NCI-H2171 (cell line): Measurements from ENCODE around the gene BEST1.
"Not testable (repeated sequence)": the region's sequence is repeated elsewhere in the genome, so short reads cannot be mapped to it uniquely, and the experiment has no call there.

Experiments used
- DNase-seq: peaks from one replicate; lab custom pipeline; 2025; lab: John Stamatoyannopoulos, UW

BEST1 gene

DNA sequence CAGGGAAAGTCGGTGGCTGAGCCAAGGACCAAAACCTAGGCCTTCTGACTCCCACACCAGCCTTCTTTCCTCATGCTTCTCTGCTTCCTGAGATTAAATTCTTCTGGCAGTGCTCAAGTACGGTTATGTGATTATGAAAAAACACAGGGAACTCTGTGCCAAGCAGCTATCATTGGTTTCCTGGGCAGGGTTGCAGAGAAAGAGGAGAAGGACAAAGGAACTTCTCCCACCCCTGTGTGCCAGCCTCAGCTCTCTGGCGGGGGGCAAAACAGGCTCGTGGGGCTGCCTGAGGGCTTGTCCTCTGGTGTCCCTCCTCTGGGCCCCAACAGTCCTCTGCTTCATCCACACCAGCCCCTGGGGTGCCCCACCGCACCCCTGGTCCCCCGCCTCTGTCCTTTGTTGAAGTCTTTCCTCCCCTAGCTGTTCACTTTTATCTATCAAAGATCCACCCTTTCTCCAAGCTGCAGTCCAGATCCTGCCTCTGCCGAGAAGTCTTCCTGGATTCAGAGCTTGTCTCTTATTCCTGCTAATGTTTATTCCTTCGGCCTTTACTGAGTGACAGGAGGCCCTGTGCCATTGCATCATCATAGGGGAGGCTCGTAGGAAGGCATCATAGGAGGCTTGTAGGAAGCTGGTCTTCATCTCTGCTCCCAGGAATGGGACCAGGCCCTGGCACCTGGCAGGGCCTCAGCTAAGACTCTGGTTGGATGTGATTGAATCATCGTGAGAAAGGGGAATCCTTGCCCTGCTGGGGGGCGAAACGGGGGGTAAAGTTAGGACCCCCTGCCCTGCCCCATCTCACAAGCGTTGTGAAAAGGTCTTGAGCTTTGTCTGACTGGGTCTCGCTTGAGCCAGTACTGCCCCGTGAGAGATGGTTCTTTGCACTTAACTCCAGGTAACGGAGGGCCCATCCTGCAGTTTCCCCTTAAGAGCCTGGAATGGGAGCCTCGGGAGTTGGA is 28.8 kb downstream of the BEST1 start:
- no peak for DNase-seq

GRCh38 chr11:61980783-61981541 is 30.8 kb downstream of the BEST1 start:
- no peak for DNase-seq

DNA sequence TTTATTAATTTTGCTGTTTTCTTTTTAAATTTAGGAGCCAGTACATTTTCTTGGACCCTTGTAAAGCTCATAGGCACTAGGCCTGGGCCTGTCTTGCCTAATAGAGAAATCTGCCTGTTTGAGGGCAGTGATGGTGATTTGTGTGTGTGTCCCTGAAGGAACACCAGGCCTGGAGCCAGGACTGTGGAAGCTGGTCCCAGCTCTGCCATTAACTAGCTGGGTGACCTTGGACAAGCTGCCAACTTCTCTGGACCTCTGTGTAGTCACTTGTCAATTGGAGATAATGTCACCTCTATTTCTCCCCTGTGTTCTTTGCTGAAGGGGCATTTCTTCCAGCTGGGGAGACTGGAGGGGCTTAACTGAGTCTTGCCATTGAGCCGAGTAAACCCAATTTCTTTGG is 33.3 kb downstream of the BEST1 start:
- DNase-seq: no peak

- DNase-seq: no peak
Measured at GRCh38 chr11:61985869-61986268, 35.7 kb downstream of the BEST1 start.

- no peak for DNase-seq
Measured at GRCh38 chr11:61994981-61995380, 44.8 kb downstream of the BEST1 start.

DNA sequence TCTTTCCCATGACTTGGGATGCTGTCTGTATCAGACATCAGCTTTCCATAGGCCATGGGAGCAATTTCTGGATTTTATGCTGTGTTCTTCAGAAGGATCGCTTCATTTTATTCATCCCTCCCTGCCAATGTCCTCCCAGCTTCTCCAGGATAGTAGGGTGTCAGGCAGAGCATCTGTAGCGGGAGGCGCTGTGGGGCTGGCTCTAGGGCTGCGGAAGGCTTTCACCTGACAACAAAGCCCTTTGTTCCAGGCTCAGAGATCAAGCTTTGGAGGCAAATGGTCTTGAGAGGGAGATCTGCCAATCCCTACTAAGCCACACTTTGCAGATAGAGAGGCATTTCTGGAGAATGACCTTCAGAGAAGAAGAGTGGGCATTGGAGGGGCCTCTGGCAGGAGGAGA is 46.8 kb downstream of the BEST1 start:
- DNase-seq: no peak

DNA sequence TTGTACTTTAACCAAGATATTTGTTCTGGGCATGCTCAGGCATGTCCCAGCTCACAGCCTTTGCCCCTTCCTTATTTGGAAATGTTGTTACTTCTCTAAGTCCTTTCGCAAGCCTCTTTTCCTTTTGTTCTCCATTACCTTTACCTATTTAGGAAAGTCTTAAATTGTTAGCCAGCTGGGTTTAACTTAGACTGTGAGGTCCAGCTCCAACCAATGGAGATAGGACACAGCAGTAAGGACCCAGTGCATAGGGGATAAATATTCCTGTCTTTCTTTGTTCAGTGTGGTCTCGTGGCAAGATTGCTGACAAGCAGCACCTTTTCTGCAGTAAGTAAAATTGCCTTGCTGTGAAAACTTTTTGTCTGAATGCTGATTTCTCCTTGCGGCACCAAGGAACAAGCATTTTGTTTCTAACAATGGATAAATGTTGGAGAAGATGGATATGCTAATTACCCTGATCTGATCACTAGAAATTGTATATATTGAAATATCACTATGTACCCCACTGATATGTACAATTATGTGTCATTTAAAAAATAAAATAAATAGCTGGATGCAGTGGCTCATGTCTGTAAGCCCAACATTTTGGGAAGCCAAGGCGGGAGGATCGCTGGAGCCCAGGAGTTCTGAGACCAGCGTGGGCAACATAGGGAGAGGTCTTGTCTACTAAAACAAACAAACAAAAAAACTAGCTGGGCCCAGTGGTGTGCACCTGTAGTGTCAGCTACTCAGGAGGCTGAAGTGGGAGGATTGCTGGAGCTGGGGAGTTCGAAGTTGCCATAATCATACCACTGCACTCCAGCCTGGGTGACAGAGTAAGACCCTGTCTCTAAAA is 49.2 kb downstream of the BEST1 start:
- no peak for DNase-seq

DNA sequence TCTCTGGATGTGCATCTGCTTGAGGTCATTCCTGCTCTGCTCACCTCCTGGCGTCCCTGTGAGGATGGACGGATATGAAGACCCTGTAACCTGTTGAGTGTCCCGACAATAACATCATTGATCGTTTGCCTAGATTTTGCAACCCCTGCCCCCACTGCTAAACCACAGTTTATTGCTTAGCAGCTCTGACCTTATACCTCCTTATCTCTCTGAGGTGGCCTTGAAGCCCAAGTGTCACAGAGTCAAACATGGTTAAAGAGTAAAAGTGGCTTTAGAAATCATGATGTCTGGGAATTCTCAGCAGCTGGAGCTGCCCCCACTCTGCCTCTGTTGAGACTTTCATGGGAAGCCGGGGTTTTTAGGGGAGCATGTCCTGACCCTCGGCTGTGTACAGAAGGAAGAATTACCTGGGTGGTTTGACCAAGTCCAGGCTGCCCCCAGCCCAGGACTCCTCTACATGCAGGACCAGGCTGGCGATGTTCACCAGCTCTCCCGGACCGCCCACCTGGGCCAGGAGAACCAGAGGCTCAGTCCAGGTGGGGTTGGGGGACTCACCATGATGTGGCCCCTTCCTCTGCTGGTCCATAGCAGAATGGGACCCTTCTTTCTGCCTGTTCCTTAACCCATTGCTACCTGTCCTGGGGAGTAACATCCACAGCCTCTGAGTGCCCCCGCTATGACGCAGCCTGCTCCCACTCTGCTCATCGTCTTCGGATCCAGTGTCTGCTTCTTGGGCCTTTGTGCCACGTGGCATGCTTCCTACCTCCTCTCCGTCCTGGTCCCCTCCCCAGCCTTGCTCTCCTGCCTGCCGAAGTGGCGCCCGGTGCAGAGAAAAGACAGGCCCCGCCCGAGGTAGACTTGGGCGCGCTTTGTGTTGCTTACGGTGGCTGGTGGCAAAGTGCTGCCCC is 50.6 kb downstream of the BEST1 start:
- no peak for DNase-seq

- no peak for DNase-seq
Measured at GRCh38 chr11:62001450-62002191, 51.5 kb downstream of the BEST1 start.

DNA sequence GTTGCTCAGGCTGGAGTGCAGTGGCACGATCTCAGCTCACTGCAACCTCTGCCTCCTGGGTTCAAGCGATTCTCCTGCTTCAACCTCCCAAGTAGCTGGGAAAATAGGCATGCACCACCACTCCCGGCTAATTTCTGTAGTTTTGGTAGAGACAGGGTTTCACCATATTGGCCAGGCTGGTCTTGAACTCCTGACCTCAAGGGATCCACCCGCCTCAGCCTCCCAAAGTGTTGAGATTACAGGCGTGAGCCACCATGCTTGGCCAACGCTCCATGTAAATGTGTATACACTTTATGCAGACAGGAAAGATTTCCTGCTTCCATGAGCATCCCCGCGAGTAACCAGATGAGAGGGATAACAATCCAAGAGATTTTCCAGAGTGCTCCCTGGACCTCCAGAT is 52.1 kb downstream of the BEST1 start:
- DNase-seq: not testable (repeated sequence)

DNA sequence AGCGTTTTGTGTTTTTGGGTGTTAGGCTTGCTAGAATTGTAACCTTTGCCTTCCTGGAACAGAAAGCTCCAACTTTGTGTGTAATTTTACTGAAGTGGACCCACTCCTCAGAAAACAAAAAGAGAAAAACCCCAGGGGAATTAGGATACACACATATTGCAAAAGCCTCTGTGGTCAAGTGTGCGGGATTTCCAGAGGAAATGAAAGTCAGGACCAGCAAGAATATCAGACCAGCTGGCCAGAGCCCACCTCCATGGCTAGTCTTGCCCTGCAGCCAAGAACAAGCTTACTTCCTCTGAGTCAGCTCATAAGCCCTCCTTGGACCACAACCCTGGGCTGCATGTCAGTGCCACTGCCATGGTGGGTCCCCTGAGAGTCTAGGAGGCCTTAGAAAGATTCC is 54.3 kb downstream of the BEST1 start:
- DNase-seq: no peak

DNA sequence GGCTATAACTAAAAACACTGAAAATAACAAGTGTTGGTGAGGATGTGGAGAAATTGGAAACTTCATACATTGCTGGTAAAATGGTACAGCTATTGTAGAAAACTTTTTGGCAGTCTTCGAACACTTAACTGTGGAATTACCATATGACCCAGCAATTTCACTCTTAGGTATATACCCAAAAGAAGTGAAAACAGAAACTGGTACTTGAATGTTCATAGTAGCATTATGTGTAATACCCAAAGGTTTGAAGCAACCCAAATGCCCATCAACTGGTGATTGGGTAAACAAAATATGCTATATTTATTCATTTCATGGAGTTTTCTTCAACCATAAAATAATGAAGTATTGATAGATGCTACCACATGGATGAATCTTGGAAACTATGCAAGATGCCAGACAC is 58.0 kb downstream of the BEST1 start:
- DNase-seq: no peak

- no peak for DNase-seq
Measured at GRCh38 chr11:62010935-62011528, 60.9 kb downstream of the BEST1 start.

DNA sequence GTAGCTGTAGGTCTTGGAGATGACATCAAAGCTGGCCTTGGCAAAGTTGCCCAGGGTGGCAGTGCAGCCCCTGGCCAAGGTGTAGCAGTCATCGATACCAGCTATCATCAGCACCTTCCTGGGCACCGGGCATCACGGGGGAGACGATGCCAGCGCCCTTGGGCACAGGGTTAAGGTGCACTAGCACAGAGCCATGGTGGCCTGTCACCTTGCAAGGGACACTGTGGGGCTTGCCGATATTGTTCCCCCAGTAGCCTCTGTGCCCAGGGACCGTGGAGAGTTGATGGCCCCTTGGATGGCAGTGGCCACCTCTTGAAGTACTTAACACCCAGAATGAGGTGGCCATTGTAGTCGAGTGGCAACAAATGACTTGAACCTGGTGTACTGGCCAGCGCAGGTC is 61.7 kb downstream of the BEST1 start:
- DNase-seq: no peak

- DNase-seq: no peak
Measured at GRCh38 chr11:62012451-62012831, 62.3 kb downstream of the BEST1 start.

- no peak for DNase-seq
Measured at GRCh38 chr11:62012832-62013461, 62.8 kb downstream of the BEST1 start.
